GM21737 (cell line): ENCODE data around the gene IL17B.
A peak's percentile ranks its signal among the peaks of the same experiment; 100 is the strongest.

Experiments
- ATAC-seq: cut with Tn5 transposase; IDR thresholded peaks from one replicate; pipeline ENCODE4 v1.9.1; 2021; ENCODE audit warnings: mild to moderate bottlenecking, moderate library complexity; ENCODE audit not compliant: unreplicated experiment

Gene IL17B

GRCh38 chr5:149381261-149381985, 2.3 kb upstream of the IL17B start:
- ATAC-seq = peak; percentile 17

GRCh38 chr5:149380466-149381121, 1.5 kb upstream of the IL17B start:
- no peak for ATAC-seq

GRCh38 chr5:149379818-149380374, 804 bp upstream of the IL17B start:
- ATAC-seq = no peak

DNA sequence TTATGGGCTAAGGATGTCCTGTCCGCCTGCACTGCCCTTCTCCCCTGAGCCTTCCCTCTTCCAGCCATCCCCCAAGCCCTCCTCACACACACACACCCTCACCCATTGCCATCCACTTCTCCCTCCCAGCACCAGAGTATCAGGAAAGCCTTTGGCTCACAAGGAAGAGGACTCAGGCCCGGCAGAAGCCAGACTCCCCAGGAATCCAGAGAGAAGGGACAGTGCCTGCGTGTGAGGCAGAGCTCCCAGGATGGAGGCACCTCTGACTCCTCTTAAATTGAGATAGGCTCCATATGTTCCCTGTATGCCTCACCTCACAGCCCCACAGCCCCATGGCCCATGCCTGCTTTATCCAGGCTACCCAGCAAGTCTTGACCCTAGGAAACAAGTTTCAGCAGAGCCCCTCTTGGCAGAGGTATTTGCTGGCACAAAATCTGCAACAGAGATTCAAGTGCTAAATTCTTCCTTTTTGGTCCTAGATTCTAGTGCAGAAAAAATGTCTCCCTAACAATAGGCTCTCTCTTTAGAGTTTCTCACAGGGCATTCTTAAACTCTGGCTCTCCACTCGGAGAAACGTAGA, 761 bp downstream of the IL17B start:
- no peak for ATAC-seq

GRCh38 chr5:149376711-149377447, 2.2 kb downstream of the IL17B start:
- ATAC-seq = no peak

DNA sequence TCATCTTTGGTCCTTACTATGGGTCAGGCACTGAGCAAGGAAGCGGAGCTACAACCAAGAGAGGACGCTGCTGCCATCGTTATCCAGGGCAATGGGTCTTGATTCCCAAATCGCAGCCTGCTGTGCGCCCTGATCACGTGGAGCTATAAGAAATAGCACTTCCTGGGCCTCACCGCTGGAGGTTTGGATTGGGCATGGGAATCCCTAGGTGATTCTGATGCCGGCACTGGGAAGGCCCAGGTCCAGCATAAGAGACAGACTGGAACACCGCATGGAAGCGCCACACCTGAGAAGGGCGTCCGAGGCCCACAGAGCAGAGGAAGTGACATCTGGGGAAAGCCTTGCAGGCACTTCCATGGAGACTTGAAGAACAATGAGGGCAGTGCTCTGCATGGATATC, 3.0 kb downstream of the IL17B start:
- ATAC-seq = no peak

DNA sequence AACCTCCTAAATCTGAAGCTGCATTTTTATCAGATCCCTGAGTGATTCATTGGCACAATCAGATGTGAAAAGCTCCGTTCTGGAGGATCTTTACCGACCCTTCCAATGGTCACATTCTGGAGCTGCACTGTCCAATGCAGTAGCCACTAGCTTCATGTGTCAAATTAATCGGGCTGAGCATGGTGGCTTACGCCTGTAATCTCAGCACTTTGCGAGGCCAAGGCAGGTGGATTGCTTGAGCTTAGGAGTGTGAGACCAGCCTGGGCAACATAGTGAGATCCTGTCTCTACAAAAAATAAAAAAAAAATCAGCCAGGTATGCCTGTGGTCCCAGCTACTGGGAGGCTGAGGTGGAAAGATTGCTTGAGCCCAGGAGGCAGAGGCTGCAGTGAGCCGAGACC, 3.7 kb downstream of the IL17B start:
- ATAC-seq = no peak

DNA sequence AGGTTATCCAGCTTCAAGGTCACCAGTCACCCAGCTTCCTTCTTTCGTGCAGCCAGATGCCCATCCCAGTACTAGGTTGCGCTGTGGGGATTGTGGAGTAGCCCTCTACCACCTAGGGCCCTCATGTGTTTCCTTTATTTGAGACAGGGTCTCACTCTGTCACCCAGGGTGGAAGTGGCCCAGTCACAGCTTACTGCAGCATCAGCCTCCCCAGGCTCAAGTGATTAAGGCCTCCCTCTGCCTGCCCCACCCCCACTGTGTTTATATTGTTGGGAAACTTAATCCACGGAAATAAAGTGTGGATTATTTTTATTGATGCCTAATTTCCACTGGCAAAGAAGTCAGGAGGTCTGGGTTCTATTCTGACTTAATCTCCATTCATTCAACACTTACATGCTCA, 4.3 kb downstream of the IL17B start:
- ATAC-seq = no peak

DNA sequence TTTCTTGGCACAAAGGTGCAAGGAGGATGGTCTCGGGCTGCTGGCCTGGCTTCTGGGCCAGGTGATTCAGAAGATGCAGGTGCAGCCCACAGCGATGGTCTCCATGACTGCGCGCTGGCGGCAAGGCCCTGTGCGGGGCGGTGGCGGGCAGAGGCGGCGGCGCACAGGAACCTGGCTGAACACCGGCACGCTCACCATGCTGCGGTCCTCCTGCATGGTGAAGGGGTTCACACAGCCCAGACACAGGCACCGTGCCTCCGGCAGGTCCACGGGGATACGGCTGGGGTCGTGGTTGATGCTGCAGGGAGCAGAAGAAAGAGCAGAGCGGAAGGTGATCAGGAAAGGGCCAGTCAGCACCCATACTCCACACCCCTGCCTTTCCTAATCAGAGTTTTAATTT, 4.8 kb downstream of the IL17B start:
- no peak for ATAC-seq

DNA sequence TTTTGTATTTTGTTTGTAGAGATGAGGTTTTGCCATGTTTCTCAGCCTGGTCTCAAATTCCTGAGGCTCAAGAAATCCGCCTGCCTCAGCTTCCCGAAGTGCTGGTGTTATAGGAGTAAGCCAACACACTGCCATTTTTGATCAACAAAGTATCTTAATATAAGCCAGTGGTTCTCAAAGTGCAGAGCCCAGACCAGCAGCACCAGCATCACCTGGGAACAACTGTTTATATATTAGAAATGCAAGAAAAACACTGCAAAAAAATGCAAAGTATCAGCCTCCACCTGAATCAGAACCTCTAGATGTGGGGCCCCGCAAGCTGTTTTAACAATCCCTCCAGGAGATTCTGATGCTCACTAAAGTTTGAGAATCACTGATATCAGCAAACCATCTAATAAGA, 6.2 kb downstream of the IL17B start:
- no peak for ATAC-seq

DNA sequence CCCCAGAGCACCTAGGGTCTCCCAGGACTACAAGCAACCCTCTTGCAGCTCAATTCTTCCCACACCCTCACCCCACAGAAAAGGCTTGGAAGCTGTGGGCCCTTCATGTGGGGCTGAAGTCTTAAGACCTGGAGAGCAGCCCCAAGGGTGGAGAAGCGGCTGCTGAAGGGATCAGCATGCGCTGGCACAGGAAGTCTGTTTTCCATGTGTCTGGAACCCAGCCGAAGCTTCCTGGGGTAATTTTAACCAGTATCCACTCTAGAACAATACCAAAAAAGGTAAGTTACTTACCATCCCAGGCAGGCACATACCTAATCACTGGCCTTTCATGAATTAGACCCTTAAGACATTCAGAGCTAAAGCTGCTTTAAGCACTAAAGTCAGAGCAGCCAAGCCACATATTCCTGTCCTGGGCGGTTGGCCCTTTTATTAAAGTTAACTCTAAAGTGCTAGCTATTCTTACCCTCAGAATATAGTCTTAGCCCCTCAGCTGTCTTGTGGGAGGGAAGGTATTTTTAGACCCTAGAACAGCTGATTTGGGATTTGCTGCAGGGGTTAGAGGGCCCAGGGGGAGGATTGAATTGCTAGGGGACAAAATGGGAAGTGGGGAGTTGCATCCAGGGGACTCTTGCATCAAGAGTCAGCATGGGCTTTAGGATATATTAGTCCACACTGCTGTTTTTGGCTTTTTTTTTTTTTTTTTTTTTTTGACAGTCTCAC, 6.9 kb downstream of the IL17B start:
- no peak for ATAC-seq

GRCh38 chr5:149371296-149371962, 7.7 kb downstream of the IL17B start:
- ATAC-seq = peak; percentile 56

DNA sequence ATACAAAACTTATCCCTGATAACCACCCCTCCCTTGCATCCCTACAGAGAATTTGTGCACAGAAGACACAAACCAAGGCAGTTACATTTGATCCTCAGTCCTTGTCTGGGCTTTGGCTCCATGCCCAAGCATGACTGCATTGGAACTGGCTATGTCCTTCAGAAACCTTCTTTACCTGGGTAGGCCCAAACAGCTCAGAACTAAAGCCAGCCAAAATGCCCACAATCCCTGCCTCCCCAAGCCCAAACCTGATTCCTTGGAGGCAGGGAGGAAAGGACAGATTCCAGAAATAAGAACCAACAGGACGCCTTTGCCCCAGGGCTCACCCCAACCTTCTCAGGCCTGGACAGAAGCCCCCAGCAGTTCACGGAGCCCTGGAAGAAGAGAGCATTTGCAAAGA, 8.2 kb downstream of the IL17B start:
- ATAC-seq = no peak

- no peak for ATAC-seq
Measured at GRCh38 chr5:149367972-149368645, 11.0 kb downstream of the IL17B start.

DNA sequence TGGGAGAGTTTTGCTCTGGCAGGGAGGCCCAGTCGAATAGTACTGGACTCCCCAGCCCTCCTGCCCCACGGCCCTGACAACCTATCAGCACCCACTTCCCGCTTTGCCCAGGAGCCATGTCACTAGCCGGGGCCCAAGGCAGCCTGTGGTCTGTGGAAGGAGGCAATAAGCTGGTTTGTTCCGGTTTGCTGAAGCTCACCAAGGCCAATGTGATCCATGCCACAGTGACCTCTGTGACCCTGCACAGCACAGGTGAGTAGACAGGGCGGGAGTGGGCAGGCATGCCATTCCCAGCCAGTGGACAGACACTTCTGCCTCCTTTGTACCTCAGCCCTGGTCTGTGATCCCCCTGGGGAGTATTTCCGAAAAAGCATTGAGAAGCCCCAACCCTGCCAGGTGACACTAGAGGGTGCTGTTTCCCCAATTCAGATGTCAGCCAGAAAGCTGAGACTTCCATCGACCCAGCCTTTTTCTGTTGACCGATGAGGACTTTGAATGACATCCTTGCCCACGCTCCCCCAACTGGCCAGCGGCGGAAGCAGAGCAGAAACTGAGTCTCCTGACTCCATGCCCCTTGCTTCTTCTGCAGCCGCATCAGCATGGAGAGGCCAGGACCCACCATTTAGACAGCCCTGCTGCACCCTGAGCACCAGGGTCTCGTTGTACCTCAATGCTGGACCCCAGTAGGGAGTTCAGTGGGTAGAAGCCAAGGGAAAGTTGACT, 11.7 kb downstream of the IL17B start:
- peak; percentile 58 for ATAC-seq

DNA sequence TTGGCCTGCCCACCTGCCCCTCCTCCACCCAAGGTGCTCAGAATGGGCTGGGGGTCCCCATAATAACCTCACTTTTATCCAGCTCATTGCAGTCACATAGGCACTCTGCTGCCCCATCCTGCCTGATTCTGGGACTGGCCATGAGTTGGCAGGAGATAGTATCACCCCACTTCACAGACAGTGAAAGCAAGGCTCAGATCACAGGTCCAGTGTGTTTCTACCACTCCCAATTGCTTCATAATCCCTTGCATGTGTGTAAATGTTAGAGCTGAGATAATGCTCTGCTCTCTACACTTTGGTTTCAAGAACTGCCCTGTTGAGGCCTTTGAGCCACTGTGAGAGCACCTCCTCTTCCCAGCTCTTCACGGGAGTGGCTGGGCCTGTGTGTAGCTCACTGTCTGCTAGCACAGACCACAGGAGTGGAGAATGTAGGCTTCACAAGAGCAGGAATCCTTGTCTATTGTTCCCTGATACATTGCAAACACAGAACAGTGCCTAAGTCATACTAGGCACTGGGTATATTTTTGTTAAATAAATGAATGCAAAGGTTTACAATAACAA, 12.8 kb downstream of the IL17B start:
- ATAC-seq = no peak

DNA sequence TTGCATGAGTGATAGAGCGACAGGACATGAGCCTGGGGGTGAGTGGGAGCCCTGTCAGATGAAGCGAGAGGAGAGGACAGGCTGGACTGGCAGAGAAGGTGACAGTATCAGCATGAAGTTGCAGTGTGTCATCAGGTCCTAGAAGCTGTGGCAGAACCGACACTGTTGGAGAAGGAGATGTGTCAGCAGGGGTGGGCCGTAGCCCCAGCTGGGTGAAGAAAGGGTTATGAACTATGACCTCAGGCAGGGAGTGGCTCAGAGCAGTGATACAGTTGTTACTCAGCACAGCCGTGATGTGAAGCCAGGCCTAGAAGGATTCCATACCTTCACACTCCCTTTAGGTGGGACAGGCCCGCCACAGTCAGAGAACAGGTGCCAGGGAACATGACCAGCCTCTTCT, 13.7 kb downstream of the IL17B start:
- ATAC-seq = no peak

- ATAC-seq = no peak
Measured at GRCh38 chr5:149364719-149365118, 14.4 kb downstream of the IL17B start.

DNA sequence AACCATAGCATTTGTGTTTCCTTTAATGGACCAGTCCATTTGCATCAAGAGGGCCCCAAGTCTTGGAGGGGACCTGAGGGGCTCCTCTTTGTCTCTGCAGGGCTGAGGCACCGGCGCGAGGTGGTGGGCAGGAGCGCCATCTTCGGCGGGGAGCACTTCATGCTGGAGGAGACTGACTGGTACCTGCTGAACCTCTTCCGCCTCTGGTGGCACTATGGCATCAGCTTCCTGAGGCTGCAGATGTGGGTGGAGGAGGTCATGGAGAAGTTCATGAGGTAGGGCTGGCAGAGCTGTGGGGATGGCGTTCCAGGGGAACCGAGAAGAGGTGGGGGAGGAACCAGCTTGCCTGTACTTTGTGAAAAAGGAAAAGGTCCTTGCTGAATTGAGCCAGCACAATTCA, 15.2 kb downstream of the IL17B start:
- ATAC-seq = no peak
